OCI-LY1 (cell line): ENCODE measurements around the gene DTNB.

ENCODE experiments used
- H2AFZ ChIP-seq: fragments of 200-600 bp; sonication (generic), shearing (Covaris generic); 2 replicates; pipeline ENCODE4 v1.6.0; 2014; ENCODE audit warnings: antibody characterized with exemption, mild to moderate bottlenecking, low read length
- H3F3A ChIP-seq: fragments of 200-600 bp; sonication (generic), shearing (Covaris generic); 2 replicates; pipeline ENCODE4 v1.6.0; 2014; ENCODE audit warnings: mild to moderate bottlenecking, antibody characterized with exemption, low read length, moderate library complexity; ENCODE audit not compliant: insufficient read depth
- H3K27ac ChIP-seq: fragments of 200-600 bp; sonication (generic); 2 replicates; pipeline ENCODE4 v1.5.1; 2014; ENCODE audit warnings: low read length, mixed run types, mild to moderate bottlenecking, low read depth; ENCODE audit not compliant: poor library complexity, severe bottlenecking
- H3K27me3 ChIP-seq: fragments of 200-600 bp; sonication (generic); 2 replicates; pipeline ENCODE4 v1.6.0; 2014; ENCODE audit warnings: antibody characterized with exemption, mild to moderate bottlenecking, low read length, moderate library complexity; ENCODE audit not compliant: insufficient read depth
- H3K36me3 ChIP-seq: fragments of 200-600 bp; sonication (generic); 2 replicates; pipeline ENCODE4 v1.6.1; 2014; ENCODE audit warnings: mild to moderate bottlenecking, antibody characterized with exemption, low read length, moderate library complexity, mixed read lengths; ENCODE audit not compliant: insufficient read depth
- H3K4me1 ChIP-seq: fragments of 200-600 bp; sonication (generic); 2 replicates; pipeline ENCODE4 v1.5.1; 2014; ENCODE audit warnings: mild to moderate bottlenecking, low read length, moderate library complexity; ENCODE audit not compliant: insufficient read depth, severe bottlenecking
- H3K4me2 ChIP-seq: fragments of 200-600 bp; sonication (generic), shearing (Covaris generic); 2 replicates; pipeline ENCODE4 v1.6.1; 2014; ENCODE audit warnings: low read length
- H3K4me3 ChIP-seq: fragments of 200-600 bp; sonication (generic); 2 replicates; pipeline ENCODE4 v1.5.1; 2014; ENCODE audit warnings: low read length, low read depth, mild to moderate bottlenecking, mixed read lengths; ENCODE audit not compliant: poor library complexity, severe bottlenecking
- H3K79me2 ChIP-seq: fragments of 200-600 bp; shearing (Covaris generic); 2 replicates; pipeline ENCODE4 v1.6.1; 2016; ENCODE audit warnings: mixed run types, low read length, mixed read lengths; ENCODE audit not compliant: insufficient read depth
- H3K9ac ChIP-seq: fragments of 200-600 bp; sonication (generic), shearing (Covaris generic); 2 replicates; pipeline ENCODE4 v1.6.1; 2014; ENCODE audit warnings: mild to moderate bottlenecking, low read length, mixed read lengths
- H3K9me2 ChIP-seq: fragments of 200-600 bp; sonication (generic), shearing (Covaris generic); 2 replicates; pipeline ENCODE4 v1.6.1; 2014; ENCODE audit warnings: low read depth, mild to moderate bottlenecking, low read length, mixed read lengths
- H3K9me3 ChIP-seq: fragments of 200-600 bp; shearing (Covaris generic); 2 replicates; pipeline ENCODE4 v1.6.1; 2014; ENCODE audit warnings: low read length, mixed read lengths
- H4K20me1 ChIP-seq: fragments of 200-600 bp; sonication (generic), shearing (Covaris generic); 2 replicates; pipeline ENCODE4 v1.6.0; 2016; ENCODE audit warnings: mild to moderate bottlenecking, low read length; ENCODE audit not compliant: insufficient read depth
- CTCF ChIP-seq: fragments of 200-600 bp; sonication (generic), shearing (Covaris generic); IDR thresholded peaks from 2 replicates; pipeline ENCODE4 v1.5.1; 2017; ENCODE audit warnings: mild to moderate bottlenecking, antibody characterized with exemption, low read length, moderate library complexity, mixed read lengths
- EZH2 ChIP-seq: fragments of 200-600 bp; sonication (generic), shearing (Covaris generic); IDR thresholded peaks from 2 replicates; pipeline ENCODE4 v1.8.0; 2017; ENCODE audit warnings: borderline replicate concordance, mixed run types, mild to moderate bottlenecking, antibody characterized with exemption, low read length, moderate library complexity, mixed read lengths

The DTNB gene

GRCh38 chr2:25369876-25370275 lies 303.5 kb downstream of the DTNB start:
- no peaks in the 10 kb centered on the region for H3F3A ChIP-seq
- H3K36me3 ChIP-seq: no peaks in the 10 kb centered on the region; the same call in 1 of the 2 replicates
- H3K9ac ChIP-seq: no peak overlapping the region
- H3K4me1 ChIP-seq: peaks cover 24% of the 10 kb centered on the region
- H3K9me2 ChIP-seq: no peaks in the 10 kb centered on the region
- no peaks in the 10 kb centered on the region for H4K20me1 ChIP-seq
- no peak overlapping the region for H3K27ac ChIP-seq
- H2AFZ ChIP-seq: no peak overlapping the region
- TF ChIP-seq CTCF (no peak), EZH2 (no peak)
- no peaks in the 10 kb centered on the region for H3K9me3 ChIP-seq
- no peaks in the 10 kb centered on the region for H3K79me2 ChIP-seq
- no peak overlapping the region for H3K4me2 ChIP-seq
- H3K4me3 ChIP-seq: no peak overlapping the region
- H3K27me3 ChIP-seq: no peaks in the 10 kb centered on the region

GRCh38 chr2:25369439-25369838 lies 303.9 kb downstream of the DTNB start:
- Histone ChIP-seq H4K20me1 (no peaks in the 10 kb centered on the region), H3F3A (no peaks in the 10 kb centered on the region)

GRCh38 chr2:25368660-25369059 lies 304.7 kb downstream of the DTNB start:
- Histone ChIP-seq H3K4me2 (no peak overlapping the region), H3K27ac (no peak overlapping the region), H3K27me3 (no peaks in the 10 kb centered on the region), H3F3A (no peaks in the 10 kb centered on the region), H3K9ac (no peak overlapping the region), H3K9me3 (no peaks in the 10 kb centered on the region), H3K4me3 (no peak overlapping the region), H3K79me2 (no peaks in the 10 kb centered on the region), H2AFZ (no peak overlapping the region), H3K36me3 (no peaks in the 10 kb centered on the region; the same call in 1 of the 2 replicates), H4K20me1 (no peaks in the 10 kb centered on the region), H3K4me1 (peaks cover 15% of the 10 kb centered on the region), H3K9me2 (no peaks in the 10 kb centered on the region)
- TF ChIP-seq EZH2 (no peak), CTCF (no peak)

More at GRCh38 chr2:25369439-25369838, 303.9 kb downstream of the DTNB start:
- H3K79me2 ChIP-seq: no peaks in the 10 kb centered on the region
- H3K9me2 ChIP-seq: no peaks in the 10 kb centered on the region
- H3K27ac ChIP-seq: no peak overlapping the region
- peaks cover 23% of the 10 kb centered on the region for H3K4me1 ChIP-seq
- no peaks in the 10 kb centered on the region for H3K9me3 ChIP-seq
- no peak overlapping the region for H3K9ac ChIP-seq
- H2AFZ ChIP-seq: no peak overlapping the region
- H3K27me3 ChIP-seq: no peaks in the 10 kb centered on the region
- no peak overlapping the region for H3K4me2 ChIP-seq
- TF ChIP-seq EZH2 (no peak), CTCF (no peak)
- H3K4me3 ChIP-seq: no peak overlapping the region
- no peaks in the 10 kb centered on the region; the same call in 1 of the 2 replicates for H3K36me3 ChIP-seq
